Ishikawa (cell line): ENCODE measurements around the gene RIPK1.

Experiments
- CEBPB ChIP-seq: IDR thresholded peaks from 2 replicates; pipeline ENCODE4 v1.6.1; 2012
- CREB1 ChIP-seq: IDR thresholded peaks from 2 replicates; pipeline ENCODE4 v1.6.1; 2012; ENCODE audit warnings: low read depth
- EGR1 ChIP-seq: IDR thresholded peaks from 2 replicates; pipeline ENCODE4 v1.6.1; 2012
- EP300 ChIP-seq: IDR thresholded peaks from 2 replicates; pipeline ENCODE4 v1.6.1; 2012; ENCODE audit warnings: borderline replicate concordance
- FOXM1 ChIP-seq: IDR thresholded peaks from 2 replicates; pipeline ENCODE4 v1.6.1; 2012; ENCODE audit warnings: low read depth, borderline replicate concordance
- MAX ChIP-seq: IDR thresholded peaks from 2 replicates; pipeline ENCODE4 v1.6.1; 2012
- NFIC ChIP-seq: IDR thresholded peaks from 2 replicates; pipeline ENCODE4 v1.6.1; 2012
- RAD21 ChIP-seq: IDR thresholded peaks from 2 replicates; pipeline ENCODE4 v1.6.1; 2012; ENCODE audit warnings: low read depth
- REST ChIP-seq: IDR thresholded peaks from 2 replicates; pipeline ENCODE4 v1.6.1; 2012; ENCODE audit warnings: low read depth, mild to moderate bottlenecking
- TAF1 ChIP-seq: IDR thresholded peaks from 2 replicates; pipeline ENCODE4 v1.6.1; 2012; ENCODE audit warnings: low read depth, mild to moderate bottlenecking
- TCF12 ChIP-seq: IDR thresholded peaks from 2 replicates; pipeline ENCODE4 v1.6.1; 2012; ENCODE audit warnings: low read depth
- TEAD4 ChIP-seq: IDR thresholded peaks from 2 replicates; pipeline ENCODE4 v1.6.1; 2012
- USF1 ChIP-seq: IDR thresholded peaks from 2 replicates; pipeline ENCODE4 v1.6.1; 2012
- YY1 ChIP-seq: IDR thresholded peaks from 2 replicates; pipeline ENCODE4 v1.6.1; 2012; ENCODE audit warnings: low read depth
- ZBTB7A ChIP-seq: IDR thresholded peaks from 2 replicates; pipeline ENCODE4 v1.6.1; 2012; ENCODE audit warnings: low read depth

RIPK1 gene

GRCh38 chr6:3086282-3086946 lies 18.1 kb downstream of the RIPK1 start:
- TF ChIP-seq RAD21 (no peak), FOXM1 (no peak), TEAD4 (peak; percentile 25; the same call in 1 of the 2 replicates)

- TF ChIP-seq EGR1 (no peak), TAF1 (no peak), NFIC (no peak), MAX (no peak), TEAD4 (no peak), CEBPB (no peak), REST (no peak), CREB1 (no peak), TCF12 (no peak), RAD21 (no peak)
Measured at GRCh38 chr6:3088446-3088845, 20.2 kb downstream of the RIPK1 start.

- TF ChIP-seq NFIC (no peak), MAX (no peak), YY1 (no peak), RAD21 (no peak)
Measured at GRCh38 chr6:3088968-3089367, 20.7 kb downstream of the RIPK1 start.

- TF ChIP-seq MAX: no peak
- TF ChIP-seq FOXM1: no peak
- no peak for TF ChIP-seq NFIC
- no peak for TF ChIP-seq CEBPB
- TF ChIP-seq ZBTB7A: no peak
- no peak for TF ChIP-seq REST
- TF ChIP-seq TAF1: no peak
- TF ChIP-seq CREB1: no peak
- no peak for TF ChIP-seq USF1
- TF ChIP-seq TCF12: no peak
- TF ChIP-seq TEAD4: no peak
- no peak for TF ChIP-seq EP300
- no peak for TF ChIP-seq RAD21
- no peak for TF ChIP-seq EGR1
- no peak for TF ChIP-seq YY1
Measured at GRCh38 chr6:3090013-3090412, 21.7 kb downstream of the RIPK1 start.

GRCh38 chr6:3094815-3095214 lies 26.5 kb downstream of the RIPK1 start:
- no peak for TF ChIP-seq CEBPB
- no peak for TF ChIP-seq TCF12
- TF ChIP-seq YY1: no peak
- TF ChIP-seq CREB1: no peak
- no peak for TF ChIP-seq NFIC
- no peak for TF ChIP-seq TAF1
- no peak for TF ChIP-seq FOXM1
- TF ChIP-seq REST: no peak
- TF ChIP-seq ZBTB7A: no peak
- TF ChIP-seq EP300: no peak
- TF ChIP-seq EGR1: no peak
- no peak for TF ChIP-seq TEAD4
- TF ChIP-seq USF1: no peak
- TF ChIP-seq MAX: no peak
